ENCODE measurements around the gene CACNA1C. TPM values are rescaled to one million over a fixed set of nuclear protein-coding genes. Genes with fewer than 3 reads are reported as not detected.

The CACNA1C gene
- total and polyA plus RNA-seq, 10 of the 15 experiments (the other 5 are each of a cell fraction or from before 2014, with no cell fraction given): under 0.01 to 0.15 (median 0.09) TPM; not detected in 5

- TF ChIP-seq BCL3 (IDR thresholded peaks at IDR 0.05; ENCODE audit: borderline replicate concordance, insufficient read depth, low read depth, low read length, poor library complexity, severe bottlenecking): no peak
- TF ChIP-seq RCOR1 (conservative IDR thresholded peaks at IDR 0.05; ENCODE audit: low read depth, low read length): no peak
- no peak for TF ChIP-seq MYC (IDR thresholded peaks at IDR 0.05; ENCODE audit: insufficient read depth, insufficient read length, insufficient replicate concordance, low read length, severe bottlenecking)
- TF ChIP-seq NR2C2 (IDR thresholded peaks at IDR 0.05; ENCODE audit: borderline replicate concordance, control insufficient read depth, insufficient read length, low read depth): no peak
These were observed 508.6 kb downstream of the CACNA1C start (continued) for GRCh38 chr12:2561367-2561766.

GRCh38 chr12:2562400-2562799, 509.6 kb downstream of the CACNA1C start:
- no peak overlapping the region for H3K9ac ChIP-seq (ENCODE audit: control insufficient read depth, insufficient read depth, low read length)
- H4K20me1 ChIP-seq (ENCODE audit: control insufficient read depth, insufficient read depth): no peaks in the 10 kb centered on the region
- peaks cover 3 to 5% of the 10 kb centered on the region in 2 experiments; a peak in 3 of 4 replicates for H3K27me3 ChIP-seq (replicated peaks in 1 of 2; ENCODE audit: control insufficient read depth in 2 of 2, insufficient read depth in 2 of 2, low read length in 1 of 2)
- ChIA-PET CTCF (no interaction called here), POLR2A (no interaction called here), SMC1A (ENCODE audit: uncharacterized antibody, unreplicated experiment) (no interaction called here), RAD21 (ENCODE audit: unreplicated experiment) (no interaction called here)
- TF ChIP-seq ZSCAN29 (IDR thresholded peaks at IDR 0.05) (no peak), RBBP5 (conservative IDR thresholded peaks at IDR 0.05) (no peak), TCF12 (IDR thresholded peaks at IDR 0.05; ENCODE audit: low read depth, low read length) (no peak), MEF2A (IDR thresholded peaks at IDR 0.05; ENCODE audit: insufficient read depth, low read depth, low read length) (no peak), ASH2L (IDR thresholded peaks at IDR 0.05; ENCODE audit: borderline replicate concordance, low read depth) (no peak), MXI1 (IDR thresholded peaks at IDR 0.05; ENCODE audit: low read depth, low read length) (no peak), WRNIP1 (IDR thresholded peaks at IDR 0.05; ENCODE audit: borderline replicate concordance, low read depth, low read length) (no peak), ZBED1 (IDR thresholded peaks at IDR 0.05; ENCODE audit: borderline replicate concordance) (no peak), SIN3A (IDR thresholded peaks at IDR 0.05; ENCODE audit: low read depth, low read length) (no peak), NBN (IDR thresholded peaks at IDR 0.05) (no peak), REST (IDR thresholded peaks at IDR 0.05; ENCODE audit: low read depth, low read length) (no peak), ZBTB4 (CRISPR knock-in tag; IDR thresholded peaks at IDR 0.05) (no peak)
- no peak overlapping the region for H3K27ac ChIP-seq (ENCODE audit: control insufficient read depth, insufficient read depth)
- H3K9me3 ChIP-seq (replicated peaks; ENCODE audit: control insufficient read depth, insufficient read depth, low read length): no peaks in the 10 kb centered on the region
- DNase-seq (ENCODE audit: low read depth, low spot score) (no peak), FAIRE-seq (no peak), ATAC-seq (no peak)
- WGBS (ENCODE audit: insufficient coverage, insufficient replicate concordance, low lambda C conversion rate, missing lambda C conversion rate): 7% methylated on average over 3 of the region's 3 CpGs
- in situ Hi-C loops (cut with MboI) (no loop called here), intact Hi-C loops (cut with micrococcal nuclease; ENCODE audit: unreplicated experiment) (no loop called here)
- BruUV-seq (replicated peaks): no TSS peak
- no peaks in the 10 kb centered on the region for H3K36me3 ChIP-seq (ENCODE audit: control insufficient read depth in 2 of 2, insufficient read depth in 2 of 2, low read length in 1 of 2)
- H3K79me2 ChIP-seq (ENCODE audit: control insufficient read depth, insufficient read depth, low read length): no peaks in the 10 kb centered on the region
- no peak overlapping the region for H2AFZ ChIP-seq (ENCODE audit: control insufficient read depth, low read depth, low read length)
- H3K4me2 ChIP-seq (ENCODE audit: control insufficient read depth, insufficient read depth): no peak overlapping the region
- no peaks in the 10 kb centered on the region for H3K4me1 ChIP-seq (ENCODE audit: control insufficient read depth, insufficient read depth, low read length)
- H3K4me3 ChIP-seq: no peak overlapping the region

Data from GM12878 (cell line).